ENCODE data around the gene KLHDC8B. TPM values are rescaled to one million over a fixed set of nuclear protein-coding genes. Genes with fewer than 3 reads are reported as not detected.

Gene KLHDC8B
- total RNA-seq, 1 experiment from 2014 or later, result 6.8 TPM

DNA sequence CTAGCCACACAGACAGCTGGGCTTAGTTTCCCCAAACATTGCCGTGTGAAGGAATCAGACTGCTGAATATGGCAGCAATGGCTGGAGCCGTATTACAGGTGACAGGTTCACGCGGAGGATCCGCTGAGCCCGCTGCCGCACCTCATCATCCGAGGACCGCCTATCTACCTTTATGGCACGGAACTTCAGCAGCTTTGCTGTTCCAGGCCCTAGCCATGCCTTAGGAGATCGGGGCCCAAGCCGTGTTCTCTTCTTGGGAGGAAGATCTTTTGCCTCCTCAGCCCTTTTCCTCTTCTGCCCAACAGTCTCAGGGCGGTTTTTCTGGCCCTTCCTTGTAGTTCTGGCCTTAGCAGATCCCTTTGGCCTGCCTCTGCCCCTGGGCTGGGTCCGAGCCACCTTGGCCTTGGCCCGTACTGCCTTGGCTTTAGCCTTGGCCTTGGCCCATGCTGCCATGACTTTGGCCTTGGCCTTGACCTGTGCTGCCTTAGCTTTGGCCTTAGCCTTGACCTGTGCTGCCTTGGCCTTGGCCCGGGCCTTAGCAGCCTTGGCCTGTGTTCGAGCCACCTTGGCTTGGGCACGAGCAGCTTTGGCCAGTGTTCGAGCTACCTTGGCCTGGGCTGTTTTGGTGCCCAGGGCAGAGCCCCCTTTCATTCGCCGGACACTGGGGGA lies 8.5 kb upstream of the KLHDC8B start:
- in situ Hi-C loops (cut with HindIII; ENCODE audit: low pct_unique_long_range_greater_than_20kb, low sequenced_read_pairs), result no loop called here
- TF ChIP-seq POLR2AphosphoS5 (IDR thresholded peaks at IDR 0.05; ENCODE audit: low read depth, low read length) (no peak), SIN3A (IDR thresholded peaks at IDR 0.05; ENCODE audit: borderline replicate concordance, insufficient read depth, low read depth, low read length) (no peak), TCF7L2 (IDR thresholded peaks at IDR 0.05; ENCODE audit: low read depth, low read length) (no peak)
- TF ChIP-seq, protein P1, sequence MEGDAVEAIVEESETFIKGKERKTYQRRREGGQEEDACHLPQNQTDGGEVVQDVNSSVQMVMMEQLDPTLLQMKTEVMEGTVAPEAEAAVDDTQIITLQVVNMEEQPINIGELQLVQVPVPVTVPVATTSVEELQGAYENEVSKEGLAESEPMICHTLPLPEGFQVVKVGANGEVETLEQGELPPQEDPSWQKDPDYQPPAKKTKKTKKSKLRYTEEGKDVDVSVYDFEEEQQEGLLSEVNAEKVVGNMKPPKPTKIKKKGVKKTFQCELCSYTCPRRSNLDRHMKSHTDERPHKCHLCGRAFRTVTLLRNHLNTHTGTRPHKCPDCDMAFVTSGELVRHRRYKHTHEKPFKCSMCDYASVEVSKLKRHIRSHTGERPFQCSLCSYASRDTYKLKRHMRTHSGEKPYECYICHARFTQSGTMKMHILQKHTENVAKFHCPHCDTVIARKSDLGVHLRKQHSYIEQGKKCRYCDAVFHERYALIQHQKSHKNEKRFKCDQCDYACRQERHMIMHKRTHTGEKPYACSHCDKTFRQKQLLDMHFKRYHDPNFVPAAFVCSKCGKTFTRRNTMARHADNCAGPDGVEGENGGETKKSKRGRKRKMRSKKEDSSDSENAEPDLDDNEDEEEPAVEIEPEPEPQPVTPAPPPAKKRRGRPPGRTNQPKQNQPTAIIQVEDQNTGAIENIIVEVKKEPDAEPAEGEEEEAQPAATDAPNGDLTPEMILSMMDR (IDR thresholded peaks at IDR 0.05), result no peak
- TF ChIP-seq, protein P2, sequence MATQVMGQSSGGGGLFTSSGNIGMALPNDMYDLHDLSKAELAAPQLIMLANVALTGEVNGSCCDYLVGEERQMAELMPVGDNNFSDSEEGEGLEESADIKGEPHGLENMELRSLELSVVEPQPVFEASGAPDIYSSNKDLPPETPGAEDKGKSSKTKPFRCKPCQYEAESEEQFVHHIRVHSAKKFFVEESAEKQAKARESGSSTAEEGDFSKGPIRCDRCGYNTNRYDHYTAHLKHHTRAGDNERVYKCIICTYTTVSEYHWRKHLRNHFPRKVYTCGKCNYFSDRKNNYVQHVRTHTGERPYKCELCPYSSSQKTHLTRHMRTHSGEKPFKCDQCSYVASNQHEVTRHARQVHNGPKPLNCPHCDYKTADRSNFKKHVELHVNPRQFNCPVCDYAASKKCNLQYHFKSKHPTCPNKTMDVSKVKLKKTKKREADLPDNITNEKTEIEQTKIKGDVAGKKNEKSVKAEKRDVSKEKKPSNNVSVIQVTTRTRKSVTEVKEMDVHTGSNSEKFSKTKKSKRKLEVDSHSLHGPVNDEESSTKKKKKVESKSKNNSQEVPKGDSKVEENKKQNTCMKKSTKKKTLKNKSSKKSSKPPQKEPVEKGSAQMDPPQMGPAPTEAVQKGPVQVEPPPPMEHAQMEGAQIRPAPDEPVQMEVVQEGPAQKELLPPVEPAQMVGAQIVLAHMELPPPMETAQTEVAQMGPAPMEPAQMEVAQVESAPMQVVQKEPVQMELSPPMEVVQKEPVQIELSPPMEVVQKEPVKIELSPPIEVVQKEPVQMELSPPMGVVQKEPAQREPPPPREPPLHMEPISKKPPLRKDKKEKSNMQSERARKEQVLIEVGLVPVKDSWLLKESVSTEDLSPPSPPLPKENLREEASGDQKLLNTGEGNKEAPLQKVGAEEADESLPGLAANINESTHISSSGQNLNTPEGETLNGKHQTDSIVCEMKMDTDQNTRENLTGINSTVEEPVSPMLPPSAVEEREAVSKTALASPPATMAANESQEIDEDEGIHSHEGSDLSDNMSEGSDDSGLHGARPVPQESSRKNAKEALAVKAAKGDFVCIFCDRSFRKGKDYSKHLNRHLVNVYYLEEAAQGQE (IDR thresholded peaks at IDR 0.05; ENCODE audit: insufficient read depth in 1 of 2, low read depth in 2 of 2, low read length in 1 of 2), result no peak
- intact Hi-C loops (cut with micrococcal nuclease; ENCODE audit: unreplicated experiment), result no loop called here
- Histone ChIP-seq H3K36me3 (ENCODE audit: control insufficient read depth, insufficient read depth, low read length) (peaks cover 8% of the 10 kb centered on the region; the same call in 1 of the 2 replicates), H3K27ac (ENCODE audit: low read length) (no peak overlapping the region), H3K27me3 (ENCODE audit: control insufficient read depth, insufficient read depth, low read length) (no peaks in the 10 kb centered on the region), H3K4me3 (ENCODE audit: low read depth in 2 of 2, low read length in 2 of 2) (no peak overlapping the region), H3K9me3 (ENCODE audit: control insufficient read depth, insufficient read depth, low read depth, low read length) (peaks cover 3% of the 10 kb centered on the region; the same call in 1 of the 2 replicates), H3K4me1 (ENCODE audit: control insufficient read depth, insufficient read depth, low read length) (no peaks in the 10 kb centered on the region)
- ChIA-PET CTCF (no interaction called here), POLR2A (no interaction called here)
- DNase-seq (ENCODE audit: low read depth, low spot score) (no peak), ATAC-seq (no peak)
- BruUV-seq (replicated peaks), result no TSS peak

DNA sequence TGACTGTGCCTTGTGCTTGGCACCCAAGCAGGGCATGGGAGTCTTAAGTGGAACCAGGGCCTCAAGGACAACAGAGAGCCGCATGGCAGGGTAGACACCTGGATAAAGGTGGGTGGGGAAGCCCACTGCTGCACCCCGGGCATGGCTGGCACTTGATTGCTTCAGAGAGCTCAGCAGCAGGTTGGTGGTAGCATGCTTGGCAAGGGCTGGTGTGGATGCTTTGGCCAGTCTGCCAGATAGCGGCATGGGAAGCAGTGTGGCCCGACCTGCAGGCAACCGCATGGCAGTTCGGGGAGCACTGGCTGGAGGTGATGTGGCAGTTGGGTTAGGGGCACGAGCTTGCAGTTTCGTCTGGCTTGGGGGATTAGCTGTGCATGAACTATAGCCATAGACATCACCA lies 7.8 kb upstream of the KLHDC8B start:
- CTCF ChIA-PET, result no interaction called here
- Histone ChIP-seq H3K27me3 (ENCODE audit: control insufficient read depth, insufficient read depth, low read length) (no peaks in the 10 kb centered on the region), H3K4me1 (ENCODE audit: control insufficient read depth, insufficient read depth, low read length) (no peaks in the 10 kb centered on the region), H3K36me3 (ENCODE audit: control insufficient read depth, insufficient read depth, low read length) (peaks cover 8% of the 10 kb centered on the region; the same call in 1 of the 2 replicates), H3K9me3 (ENCODE audit: control insufficient read depth, insufficient read depth, low read depth, low read length) (peaks cover 3% of the 10 kb centered on the region; the same call in 1 of the 2 replicates), H3K4me3 (ENCODE audit: low read depth in 2 of 2, low read length in 2 of 2) (no peak overlapping the region), H3K27ac (ENCODE audit: low read length) (no peak overlapping the region)
- POLR2A ChIA-PET, result no interaction called here
- TF ChIP-seq, protein P2 (IDR thresholded peaks at IDR 0.05; ENCODE audit: insufficient read depth in 1 of 2, low read depth in 2 of 2, low read length in 1 of 2), result no peak
- TF ChIP-seq TCF7L2 (IDR thresholded peaks at IDR 0.05; ENCODE audit: low read depth, low read length), result no peak
- no peak for TF ChIP-seq SIN3A (IDR thresholded peaks at IDR 0.05; ENCODE audit: borderline replicate concordance, insufficient read depth, low read depth, low read length)
- TF ChIP-seq, protein P1 (IDR thresholded peaks at IDR 0.05), result no peak
- TF ChIP-seq POLR2AphosphoS5 (IDR thresholded peaks at IDR 0.05; ENCODE audit: low read depth, low read length), result no peak
- BruUV-seq (replicated peaks), result no TSS peak
- no peak for DNase-seq (ENCODE audit: low read depth, low spot score)
- intact Hi-C loops (cut with micrococcal nuclease; ENCODE audit: unreplicated experiment) (no loop called here), in situ Hi-C loops (cut with HindIII; ENCODE audit: low pct_unique_long_range_greater_than_20kb, low sequenced_read_pairs) (no loop called here)
- no peak for ATAC-seq

Measured in Panc1 (cell line).